Myocyte (in vitro differentiated cells): Measurements from ENCODE around the gene LRBA. TPM values are rescaled to one million over a fixed set of nuclear protein-coding genes. Genes with fewer than 3 reads are reported as not detected.
"Not testable (repeated sequence)": the region's sequence is repeated elsewhere in the genome, so short reads cannot be mapped to it uniquely, and the experiment has no call there.

Experiments
- DNase-seq: peaks from one replicate; pipeline ENCODE4 v3.0.0-alpha.2; 2012; ENCODE audit warnings: low read depth
- total RNA-seq: library from RNA; depleted of rRNA; stranded (reverse); fragments of >200 nt; gene quantifications from 2 replicates; pipeline ENCODE4 v1.2.3, GENCODE V29; 2014

Gene LRBA
- total RNA-seq, 1 donor from 2014 or later = 52.8 TPM

DNA sequence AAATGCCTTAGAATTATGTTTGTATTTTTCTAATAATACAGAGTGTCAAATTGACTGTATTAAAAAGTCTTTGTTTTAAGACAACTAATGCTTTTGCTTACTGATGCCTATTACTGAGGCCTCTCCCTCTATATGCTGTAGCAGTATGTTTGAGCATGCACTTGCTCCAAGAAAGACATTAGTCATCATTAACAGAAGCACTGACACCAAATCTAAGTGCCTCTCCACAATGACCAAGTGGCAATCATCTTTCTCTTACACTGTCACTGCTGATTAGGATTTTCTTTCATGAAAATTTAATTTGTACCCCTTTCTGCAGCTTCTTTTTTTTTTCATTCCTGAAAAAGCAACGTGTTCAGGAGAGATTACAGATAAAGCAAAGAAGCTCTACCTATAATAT, 444.2 kb downstream of the LRBA start:
- DNase-seq = no peak

DNA sequence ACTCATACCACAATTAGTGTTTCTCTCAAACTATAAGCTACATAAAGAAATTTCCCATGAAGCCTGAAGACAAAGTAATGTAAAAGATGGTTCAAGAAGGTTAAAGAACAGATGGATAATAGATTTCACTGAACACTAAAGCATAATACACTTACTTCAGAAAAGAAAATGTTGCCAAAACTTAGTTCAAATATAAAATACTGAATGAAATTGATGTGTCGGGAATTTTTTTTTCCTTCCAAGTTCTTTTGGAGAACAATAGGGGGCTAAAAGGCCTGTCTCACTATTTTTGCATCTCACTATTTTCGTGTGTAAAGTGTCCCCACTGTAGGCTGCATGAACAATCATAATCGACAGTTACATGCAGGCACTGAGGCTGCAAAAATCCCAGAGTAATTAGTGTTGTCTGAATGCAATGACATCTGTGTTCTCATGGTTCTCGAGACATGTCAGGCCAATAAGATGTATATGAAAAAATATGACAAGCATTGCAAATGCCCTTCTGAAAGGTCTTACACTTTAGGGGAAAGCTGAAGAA, 445.0 kb downstream of the LRBA start:
- DNase-seq = no peak

DNA sequence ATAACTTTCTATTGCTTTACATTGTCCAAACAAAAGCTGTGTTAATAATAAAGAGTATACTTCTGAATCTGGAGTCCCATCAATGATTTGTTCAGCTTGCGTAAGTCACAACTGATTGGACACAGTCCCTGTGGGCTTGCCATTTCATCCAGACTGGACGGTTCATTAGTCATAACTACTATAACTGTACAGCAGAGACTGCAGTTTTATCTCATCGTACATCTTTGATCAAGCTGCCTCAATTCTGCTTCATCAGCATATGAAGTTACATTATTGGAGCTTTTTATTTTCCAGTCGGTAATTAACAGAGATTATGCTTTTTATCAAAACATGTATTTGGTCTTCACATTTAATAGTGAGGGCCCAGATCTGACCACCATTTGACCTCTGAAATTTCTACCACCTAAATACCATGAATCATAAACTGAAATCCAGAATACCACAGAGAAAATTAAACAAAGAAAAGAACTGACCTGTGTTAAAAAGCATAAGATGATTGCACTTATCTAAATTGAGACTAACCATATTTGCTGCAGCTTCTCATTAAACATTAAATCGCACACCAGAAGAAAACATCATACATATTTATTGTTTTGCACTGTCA, 445.6 kb downstream of the LRBA start:
- peak; percentile 22 for DNase-seq

DNA sequence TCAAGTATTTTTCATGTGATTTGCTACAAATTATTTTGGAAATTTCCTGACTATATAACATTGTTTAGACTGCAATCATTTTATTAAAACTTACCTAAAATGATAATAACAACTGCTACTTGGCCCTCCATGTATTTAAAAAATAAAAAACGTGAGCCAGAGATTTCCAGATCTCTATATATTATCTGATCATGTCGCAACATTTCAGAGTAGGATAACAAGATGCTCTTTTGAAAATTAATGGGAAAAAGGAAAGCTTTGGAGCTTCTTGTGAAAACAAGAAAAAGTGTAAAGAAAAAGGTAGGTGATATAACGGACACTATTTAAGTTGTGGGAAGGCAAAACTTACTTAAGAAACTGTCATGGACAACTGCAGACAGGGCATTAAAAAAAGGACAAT, 448.0 kb downstream of the LRBA start:
- no peak for DNase-seq

DNA sequence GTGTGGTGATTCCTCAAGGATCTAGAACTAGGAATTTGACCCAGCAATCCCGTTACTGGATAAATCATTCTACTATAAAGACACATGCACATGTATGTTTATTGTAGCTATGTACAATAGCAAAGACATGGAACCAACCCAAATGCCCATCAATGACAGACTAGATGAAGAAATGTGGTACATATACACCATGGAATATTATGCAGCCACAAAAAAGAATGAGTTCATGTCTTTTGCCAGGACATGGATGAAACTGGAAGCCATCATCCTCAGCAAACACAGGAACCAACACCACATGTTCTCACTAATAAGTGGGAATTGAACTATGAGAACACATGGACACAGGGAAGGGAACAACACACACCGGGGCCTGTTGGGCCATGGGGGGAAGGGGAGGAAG, 450.1 kb downstream of the LRBA start:
- DNase-seq = not testable (repeated sequence)

DNA sequence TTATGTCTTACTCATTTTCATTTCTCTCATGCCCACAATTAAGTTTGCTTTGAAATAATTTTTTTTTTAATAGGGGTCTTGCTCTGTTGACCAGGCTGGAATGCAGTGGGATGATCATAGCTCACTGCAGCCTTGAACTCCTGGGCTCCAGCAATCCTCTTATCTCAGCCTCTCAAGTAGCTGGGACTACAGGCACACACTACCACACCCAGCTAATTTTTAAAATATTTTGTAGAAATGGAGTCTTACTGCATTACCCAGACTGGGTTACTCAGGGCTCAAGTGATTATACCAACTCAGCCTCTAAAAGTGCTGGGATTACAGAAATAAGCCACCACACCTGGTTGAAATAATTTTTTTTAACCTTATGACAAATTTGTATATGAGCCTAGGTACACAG, 452.3 kb downstream of the LRBA start:
- no peak for DNase-seq

DNA sequence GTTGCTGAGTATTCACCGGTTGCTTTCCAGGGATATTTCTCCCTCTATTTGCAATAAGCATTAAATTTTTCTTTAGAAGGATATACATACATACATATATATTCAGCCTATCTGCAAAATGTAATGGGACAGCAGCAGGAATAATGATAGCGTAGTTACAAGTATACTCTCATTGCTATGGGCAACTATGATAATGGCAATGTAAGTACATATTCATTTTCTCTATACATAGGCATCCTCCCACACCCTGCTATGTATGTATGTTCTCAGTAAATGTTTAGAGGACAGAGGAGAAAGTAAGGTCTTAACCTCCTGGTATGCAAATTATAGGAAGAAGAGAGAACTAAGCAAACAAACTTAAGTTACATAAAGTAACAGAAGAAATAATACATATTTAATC, 452.8 kb downstream of the LRBA start:
- DNase-seq = no peak

DNA sequence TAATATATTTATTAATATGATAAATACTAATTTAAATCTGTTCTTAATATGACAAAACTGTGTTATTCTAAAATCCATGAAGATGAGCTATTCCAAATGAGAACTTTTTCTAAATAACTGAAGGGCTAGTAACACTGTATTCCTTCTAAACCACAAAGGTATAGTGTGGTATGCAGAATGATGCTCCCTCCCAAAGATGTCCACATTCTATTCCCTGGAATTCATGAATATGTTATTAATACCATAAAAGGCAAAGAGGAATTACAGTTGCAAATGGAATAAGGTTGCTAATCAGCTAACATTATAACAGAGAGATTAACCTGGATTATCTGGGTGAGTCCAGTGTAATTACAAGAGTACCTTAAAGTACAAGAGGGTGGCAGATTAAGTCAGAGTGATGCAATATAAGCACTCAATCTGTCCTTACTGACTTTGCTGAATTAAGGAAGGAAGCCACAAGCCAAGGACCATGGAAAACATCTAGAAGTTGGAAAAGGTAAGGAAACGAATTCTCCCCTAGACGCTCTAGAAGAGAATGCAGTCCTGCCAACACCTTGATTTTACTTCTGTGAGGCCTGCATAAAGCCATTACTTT, 453.8 kb downstream of the LRBA start:
- DNase-seq = no peak

DNA sequence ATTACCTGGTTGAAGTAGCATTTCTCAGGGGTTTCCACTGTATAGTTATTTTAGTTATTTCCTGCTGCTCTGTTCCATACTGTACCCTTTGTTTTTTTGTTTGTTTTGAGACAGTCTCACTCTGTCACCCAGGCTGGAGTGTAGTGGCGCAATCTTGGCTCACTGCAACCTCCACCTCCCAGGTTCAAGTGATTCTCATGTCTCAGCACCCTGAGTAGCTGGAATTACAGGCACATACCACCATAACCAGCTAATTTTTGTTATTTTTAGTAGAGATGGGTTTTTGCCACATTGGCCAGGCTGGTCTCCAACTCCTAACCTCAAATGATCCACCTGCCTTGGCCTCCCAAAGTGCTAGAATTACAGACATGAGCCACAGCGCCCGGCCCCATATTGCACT, 457.3 kb downstream of the LRBA start:
- DNase-seq = peak; percentile 81

DNA sequence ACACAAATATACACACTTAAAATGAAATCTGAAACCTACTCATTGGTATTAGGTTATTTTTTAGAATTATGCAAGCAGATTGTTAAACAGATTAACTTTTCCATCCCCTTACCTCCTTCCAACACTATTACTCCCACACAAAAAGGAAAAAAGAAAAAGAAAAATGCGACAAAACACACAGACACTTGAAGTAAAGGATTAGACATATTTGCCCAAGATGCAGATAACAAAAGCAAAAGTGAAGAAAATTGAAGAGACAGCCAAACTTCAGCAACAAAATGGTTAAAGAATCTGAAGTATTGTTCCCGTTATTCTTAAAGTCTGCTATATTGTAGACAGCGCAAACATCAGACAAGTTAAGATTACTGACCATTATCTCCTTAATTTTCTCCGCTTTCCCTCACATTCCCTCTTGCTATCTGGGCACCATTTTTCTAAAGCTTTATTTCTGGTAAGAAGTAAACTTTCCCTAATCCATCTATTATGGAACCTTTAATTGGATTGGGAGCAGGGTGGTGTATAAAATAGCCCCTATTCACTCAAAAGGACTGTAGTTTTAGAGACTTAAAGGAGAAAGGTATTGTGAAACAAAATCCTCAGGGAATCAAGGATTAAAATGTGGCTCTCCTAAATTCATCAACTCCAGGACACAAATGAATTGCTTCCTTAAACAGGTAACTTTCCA, 467.8 kb downstream of the LRBA start:
- DNase-seq = no peak

DNA sequence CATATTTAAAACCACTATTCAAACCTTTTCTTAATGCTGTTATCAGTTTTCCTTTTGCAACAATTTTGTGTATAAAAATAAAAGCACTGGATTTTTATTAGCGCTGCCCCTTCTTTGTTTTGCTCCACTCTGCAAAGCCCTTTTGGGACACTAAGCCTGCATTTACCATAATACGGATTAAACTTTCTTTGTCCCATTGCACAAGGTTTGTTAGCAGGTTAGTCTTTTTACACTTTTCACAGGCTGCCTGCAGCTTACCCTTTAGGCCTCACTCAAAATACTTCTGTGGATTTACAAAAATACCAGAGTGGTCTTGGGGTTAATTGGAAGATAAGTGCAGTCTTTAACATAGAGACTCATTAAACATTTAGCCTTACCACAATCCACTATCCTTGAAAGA, 468.8 kb downstream of the LRBA start:
- no peak for DNase-seq

DNA sequence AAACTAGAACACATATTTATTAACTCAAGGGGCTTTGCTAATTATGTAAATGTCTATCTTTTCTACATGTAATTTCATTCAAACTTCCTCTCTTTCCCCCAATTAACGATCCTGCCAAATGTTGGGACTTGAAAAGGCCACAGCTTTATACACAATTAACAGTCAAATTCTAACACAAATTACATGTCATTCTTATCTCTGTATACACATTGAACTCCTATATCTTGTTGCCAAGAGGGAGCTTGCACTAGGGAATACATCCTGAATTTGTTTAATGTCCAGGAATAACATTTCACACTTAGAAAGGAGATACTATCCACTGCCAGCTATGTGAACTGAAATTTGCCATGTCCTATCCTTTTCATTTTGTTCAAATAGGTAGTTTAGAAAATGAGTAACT, 472.0 kb downstream of the LRBA start:
- no peak for DNase-seq

DNA sequence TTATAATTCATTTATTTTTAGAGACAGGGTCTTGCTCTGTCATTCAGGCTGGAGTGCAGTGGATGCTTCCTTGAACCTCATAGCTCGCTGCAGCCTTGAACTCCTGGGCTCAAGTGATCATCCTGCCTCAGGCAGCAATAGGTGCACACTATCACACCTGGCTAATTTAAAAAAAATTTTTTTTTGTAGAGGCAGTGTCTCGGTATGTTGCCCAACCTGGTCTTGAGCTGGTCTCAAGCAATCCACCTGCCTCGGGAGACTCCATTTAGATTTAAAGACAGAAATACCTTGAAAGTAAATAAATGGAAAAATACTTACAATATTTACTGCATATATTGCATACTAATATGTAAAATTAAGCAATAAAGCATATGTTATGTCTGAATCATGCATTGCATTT, 473.4 kb downstream of the LRBA start:
- DNase-seq = no peak

DNA sequence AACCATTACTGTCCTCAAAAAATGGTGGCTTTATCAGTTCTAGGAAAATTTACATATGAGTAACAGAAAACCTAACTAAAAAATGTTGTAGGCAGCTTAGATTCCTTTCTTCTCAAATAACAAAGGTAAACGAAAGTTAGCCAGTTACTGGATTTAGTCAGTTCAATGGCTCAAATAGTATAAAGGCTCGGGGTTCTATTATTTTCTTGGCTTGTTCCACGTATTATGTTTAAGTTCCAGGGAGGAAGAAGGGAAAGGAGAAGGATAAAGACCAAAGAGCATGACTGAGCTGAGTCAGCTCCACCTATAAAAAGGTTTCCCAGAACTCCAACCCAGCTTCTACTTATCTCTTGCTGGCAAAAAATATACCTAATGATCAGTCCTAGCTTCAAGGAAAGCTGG, 474.1 kb downstream of the LRBA start:
- DNase-seq = no peak

DNA sequence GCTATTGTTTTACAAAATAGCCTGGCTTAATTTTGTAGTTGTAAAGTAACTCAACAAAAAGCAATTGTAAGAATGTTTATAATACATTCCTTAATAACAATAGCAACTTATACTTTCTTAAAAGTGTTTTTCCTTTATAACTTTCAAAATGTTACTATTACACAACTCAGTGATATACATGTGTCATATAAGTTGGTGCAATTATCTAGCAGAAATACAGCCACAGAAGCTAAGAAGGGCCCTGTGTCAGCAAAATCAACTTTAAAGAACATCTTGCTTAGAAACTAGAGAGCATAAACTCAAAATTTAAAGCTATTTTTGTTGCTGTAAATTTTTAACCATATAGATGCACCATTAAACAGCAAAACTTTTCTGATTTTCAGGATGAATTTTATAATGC, 474.5 kb downstream of the LRBA start:
- no peak for DNase-seq

DNA sequence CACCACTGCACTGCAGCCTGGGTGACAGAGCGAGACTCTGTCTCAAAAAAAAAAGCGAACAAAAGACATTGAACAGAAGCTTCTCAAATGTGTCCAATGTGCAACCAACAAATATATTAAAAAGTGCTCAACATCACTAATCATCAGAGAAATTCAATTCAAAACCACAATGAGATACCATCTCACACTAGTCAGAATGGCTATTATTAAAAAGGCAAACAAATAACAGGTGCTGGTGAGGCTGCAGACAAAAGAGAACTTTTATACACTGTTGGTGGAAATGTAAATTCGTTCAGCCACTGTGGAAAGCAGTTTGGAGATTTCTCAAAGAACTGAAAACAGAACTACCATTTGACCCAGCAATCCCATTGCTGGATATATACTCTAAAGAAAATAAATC, 477.2 kb downstream of the LRBA start:
- peak; percentile 57 for DNase-seq

DNA sequence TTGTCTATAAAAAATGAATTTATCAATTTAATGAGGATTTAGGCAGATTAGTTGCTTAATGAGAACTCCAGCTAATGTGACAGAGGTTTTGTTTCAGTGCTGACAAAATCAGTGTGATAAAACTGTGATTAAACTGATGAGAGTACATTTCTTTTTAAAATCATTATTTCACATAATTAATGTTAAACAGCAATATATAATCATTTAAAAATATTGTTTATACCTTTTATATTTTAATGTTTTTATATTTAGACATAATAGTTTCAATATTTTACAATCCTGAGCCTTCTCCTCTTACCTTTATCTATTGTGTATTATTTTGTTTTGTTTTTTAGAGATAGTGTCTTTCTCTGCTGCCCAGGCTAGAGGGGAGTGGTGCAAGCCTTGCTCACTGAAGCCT, 480.3 kb downstream of the LRBA start:
- no peak for DNase-seq

DNA sequence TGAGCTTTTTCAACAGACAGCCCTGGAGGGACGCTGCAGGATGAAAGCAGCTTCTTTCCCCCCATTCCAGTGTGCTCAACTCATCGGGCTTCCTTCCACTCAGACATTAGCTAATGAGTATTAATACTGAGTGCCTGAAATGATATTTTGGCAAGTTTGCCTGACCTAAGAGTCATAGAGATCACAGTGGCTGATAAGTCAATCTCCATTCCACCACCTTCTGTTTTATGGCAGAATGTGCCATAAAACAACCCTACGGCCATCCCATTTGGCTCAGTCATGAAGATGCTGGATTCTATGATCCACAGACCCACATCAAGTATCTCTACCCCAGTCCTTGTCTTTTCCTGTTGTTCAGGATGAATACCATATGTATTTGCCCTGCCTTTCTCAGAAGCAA, 481.4 kb downstream of the LRBA start:
- DNase-seq = no peak

DNA sequence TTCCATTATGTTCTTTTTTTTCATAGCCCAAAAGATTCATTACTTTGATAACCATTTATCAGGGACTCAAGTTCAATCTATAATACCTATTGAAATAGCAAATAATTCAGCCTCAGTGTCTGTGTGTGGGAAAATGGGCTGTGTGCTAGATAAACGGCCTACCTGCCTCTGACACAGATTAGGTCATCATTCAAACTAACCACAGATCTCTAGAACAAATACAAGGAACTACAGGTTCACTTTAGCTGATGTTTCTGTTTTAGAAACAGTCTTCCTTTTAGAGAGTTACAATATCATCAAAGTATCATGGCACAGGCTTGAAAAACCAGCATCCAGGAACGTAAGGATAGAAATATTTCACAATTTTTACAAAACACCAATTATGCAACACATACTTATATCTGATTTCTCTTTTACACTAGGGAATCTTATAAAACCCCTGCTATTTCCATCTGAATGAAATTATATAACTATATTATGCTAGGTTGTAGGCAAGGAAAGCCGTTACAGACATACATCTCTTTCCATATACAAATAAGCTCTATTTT, 489.7 kb downstream of the LRBA start:
- DNase-seq = no peak

DNA sequence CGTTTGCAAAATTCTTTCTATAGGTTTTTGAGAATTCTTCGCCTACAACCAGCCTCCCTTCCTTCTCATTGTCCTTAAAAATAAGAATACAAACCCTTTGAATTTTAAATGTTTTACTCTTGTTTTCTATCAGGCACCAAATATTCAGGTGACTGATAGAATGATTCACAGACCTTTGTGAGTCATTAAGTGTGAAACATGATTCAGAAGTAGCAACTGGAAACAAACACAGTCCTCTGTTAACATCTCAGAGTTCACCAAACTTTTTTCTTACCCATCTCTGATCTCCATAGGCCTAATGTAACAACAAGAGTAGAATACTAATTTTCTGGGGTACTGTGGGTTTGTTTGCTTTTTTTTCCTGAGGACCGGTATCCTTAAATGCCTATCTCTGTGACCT, 496.5 kb downstream of the LRBA start:
- peak; percentile 41 for DNase-seq

DNA sequence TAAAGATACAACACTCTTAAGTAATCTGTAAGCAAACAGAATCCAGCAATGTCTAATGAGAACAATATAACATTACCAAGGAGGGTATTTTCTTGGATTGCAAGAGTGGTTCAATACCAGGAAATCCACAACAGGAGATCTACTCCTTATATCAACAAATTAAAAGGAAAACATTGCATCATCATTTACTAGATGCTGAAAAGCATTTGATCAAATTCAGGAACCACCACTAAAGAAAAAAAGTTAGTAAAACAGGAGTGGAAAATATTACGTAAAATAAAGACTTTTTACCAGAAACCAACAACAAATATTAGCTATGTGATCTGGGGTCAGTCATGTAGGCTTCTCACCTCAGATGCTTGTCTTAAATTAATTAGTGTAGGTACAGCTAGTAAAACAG, 499.9 kb downstream of the LRBA start:
- DNase-seq = no peak

DNA sequence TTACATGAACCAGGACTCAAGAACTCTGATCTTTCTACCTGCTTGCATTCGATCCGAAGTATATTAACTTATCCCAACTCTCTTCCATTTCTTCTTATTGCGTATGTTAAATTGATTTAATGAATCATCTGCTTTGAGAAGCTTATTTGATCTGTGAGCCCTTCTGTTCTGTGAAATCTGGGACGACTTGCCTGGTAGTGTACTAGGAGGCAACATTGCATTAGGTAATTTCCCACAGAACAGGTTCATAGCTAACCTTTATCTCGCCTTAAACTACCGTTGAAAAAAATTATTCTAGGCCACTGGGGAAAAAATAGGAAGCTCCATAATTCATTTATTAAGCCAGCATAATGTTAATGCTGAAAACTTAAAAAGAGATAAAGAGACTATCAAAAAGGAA, 500.4 kb downstream of the LRBA start:
- no peak for DNase-seq
